ENCODE data around the gene OR5H2.

OR5H2 gene

DNA sequence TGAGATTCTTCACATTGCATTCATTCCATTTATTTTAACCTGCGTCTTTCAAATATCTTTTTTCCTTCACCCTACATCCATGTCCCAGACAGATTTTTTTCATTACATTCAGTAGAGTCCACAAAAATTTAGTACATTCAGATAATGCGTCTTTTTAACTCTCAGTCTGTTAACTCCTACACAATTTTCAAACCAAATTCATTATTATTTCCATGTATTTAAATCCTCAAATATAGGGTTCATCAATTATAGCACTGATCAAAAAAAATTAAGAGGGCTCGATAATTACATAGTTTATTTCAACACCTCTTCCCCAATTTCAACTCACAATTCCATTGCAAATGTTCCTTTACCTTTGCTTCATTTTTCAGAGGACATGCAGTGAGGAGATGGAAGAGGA is 18.4 kb upstream of the OR5H2 start, which contains the start of gene OR5H6:
Gene OR5H6, plus strand, starts transcription at position 301 of the 400 bp plus-strand sequence. Its CDS starts 89 bp downstream, at position 390.
- TF ChIP-seq, protein P1, sequence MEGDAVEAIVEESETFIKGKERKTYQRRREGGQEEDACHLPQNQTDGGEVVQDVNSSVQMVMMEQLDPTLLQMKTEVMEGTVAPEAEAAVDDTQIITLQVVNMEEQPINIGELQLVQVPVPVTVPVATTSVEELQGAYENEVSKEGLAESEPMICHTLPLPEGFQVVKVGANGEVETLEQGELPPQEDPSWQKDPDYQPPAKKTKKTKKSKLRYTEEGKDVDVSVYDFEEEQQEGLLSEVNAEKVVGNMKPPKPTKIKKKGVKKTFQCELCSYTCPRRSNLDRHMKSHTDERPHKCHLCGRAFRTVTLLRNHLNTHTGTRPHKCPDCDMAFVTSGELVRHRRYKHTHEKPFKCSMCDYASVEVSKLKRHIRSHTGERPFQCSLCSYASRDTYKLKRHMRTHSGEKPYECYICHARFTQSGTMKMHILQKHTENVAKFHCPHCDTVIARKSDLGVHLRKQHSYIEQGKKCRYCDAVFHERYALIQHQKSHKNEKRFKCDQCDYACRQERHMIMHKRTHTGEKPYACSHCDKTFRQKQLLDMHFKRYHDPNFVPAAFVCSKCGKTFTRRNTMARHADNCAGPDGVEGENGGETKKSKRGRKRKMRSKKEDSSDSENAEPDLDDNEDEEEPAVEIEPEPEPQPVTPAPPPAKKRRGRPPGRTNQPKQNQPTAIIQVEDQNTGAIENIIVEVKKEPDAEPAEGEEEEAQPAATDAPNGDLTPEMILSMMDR (IDR thresholded peaks at IDR 0.05), result no peak

DNA sequence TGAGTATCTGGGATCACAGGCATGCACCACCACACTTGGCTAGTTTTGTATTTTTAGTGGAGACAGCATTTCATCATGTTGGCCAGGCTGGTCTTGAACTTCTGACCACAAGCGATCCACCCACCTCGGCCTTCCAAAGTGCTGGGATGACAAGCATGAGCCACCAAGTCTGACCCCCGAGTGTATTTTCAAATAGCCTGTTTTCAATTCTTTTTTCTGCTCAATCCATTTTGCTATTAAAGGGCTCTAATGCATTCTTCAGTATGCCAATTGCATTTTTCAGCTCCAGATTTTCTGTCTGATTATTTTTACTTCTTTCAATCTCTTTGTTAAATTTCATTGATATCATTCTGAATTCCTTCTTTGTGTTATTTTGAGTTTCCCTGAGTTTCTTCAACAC is 12.5 kb upstream of the OR5H2 start:
- TF ChIP-seq, protein P1 (IDR thresholded peaks at IDR 0.05), result no peak

DNA sequence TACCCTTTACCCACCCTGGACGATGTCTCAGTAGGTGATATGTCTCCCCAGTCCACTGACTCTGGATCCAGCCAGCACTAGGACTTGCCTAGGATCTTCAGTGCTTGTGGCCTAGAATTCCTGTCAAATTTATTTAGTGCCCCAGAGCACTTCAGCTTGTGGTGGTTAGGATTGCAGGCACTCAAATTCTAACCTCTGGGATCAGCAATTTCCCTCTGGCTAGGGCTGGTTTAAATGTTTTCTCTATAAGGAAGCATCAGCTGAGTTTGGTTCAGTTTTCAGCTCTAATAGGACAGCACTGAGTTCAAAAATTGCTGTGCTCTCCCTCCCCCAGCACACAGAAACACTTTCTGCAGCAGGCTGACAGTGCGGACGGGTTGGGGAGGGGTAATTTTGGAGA is 10.2 kb upstream of the OR5H2 start:
- TF ChIP-seq, protein P1 (IDR thresholded peaks at IDR 0.05), result no peak

DNA sequence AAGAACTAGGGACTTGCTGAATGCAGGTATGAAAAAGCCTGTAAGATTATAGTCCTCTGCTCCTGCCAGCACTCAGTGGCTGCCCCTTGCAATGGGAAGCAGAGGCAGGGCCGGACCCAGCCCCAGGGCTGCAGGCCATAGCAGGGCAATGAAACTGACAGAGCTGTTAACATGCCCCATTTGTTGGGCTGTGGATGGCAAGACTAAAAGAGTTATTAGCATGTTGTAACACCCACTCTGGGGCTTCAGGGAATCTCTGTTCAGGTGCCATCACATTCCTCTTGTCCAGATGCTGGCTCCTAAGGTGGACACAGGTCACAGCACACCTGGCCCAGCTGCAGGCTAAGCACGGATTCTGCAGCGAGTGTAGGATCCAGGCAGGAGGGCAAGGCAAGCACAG is 7.4 kb upstream of the OR5H2 start:
- TF ChIP-seq, protein P1 (IDR thresholded peaks at IDR 0.05), result no peak

DNA sequence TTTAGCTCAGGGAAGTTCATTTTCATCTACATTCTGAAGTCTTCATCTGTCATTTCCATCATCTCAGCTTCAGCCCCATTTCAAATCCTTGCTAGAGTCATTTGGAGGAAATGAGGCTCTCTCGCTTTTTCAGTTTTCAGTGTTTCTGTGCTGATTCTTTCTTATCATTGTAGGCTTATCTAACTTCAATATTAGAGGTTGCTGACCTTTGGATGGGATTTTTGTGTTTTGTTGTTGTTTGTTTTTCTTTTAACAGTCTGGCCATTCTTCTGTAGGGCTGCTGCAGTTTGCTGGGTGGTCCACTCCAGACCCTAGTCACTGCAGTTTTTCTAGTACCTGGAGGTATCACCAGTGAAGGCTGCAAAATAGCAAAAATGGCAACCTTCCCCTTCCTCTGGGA is 8.6 kb downstream of the OR5H2 start:
- TF ChIP-seq, protein P1 (IDR thresholded peaks at IDR 0.05), result no peak

DNA sequence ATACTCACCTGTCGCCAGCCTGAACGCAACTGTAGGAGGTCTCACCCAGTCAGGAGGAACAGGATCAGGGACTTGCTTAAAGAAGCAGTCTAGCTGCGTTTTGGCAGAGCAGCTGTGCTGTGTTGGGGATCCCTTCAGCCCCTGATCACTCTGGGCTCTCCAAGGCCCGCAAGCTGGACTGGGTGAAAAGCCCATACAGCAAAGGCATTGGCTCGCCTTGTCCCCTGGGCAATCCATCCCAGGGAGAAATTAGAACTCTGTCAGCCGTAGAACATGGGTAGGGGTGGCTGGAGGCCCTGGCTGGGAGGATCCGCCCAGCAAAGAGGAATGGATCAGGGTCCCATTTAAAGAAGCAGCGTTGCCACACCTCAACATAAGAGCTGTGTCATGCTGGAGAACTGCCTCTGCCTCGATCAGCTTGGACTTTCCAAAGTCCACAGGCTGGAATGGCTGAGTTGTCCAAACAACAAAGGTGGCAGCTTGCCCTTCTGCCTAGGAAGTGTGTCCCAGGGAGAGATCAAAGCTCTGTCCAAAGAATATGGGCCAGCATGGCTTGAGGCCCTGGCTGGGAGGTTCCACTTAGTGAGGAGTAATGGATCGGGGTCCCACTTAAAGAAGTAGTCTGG is 9.1 kb downstream of the OR5H2 start:
- TF ChIP-seq, protein P1 (IDR thresholded peaks at IDR 0.05), result no peak

DNA sequence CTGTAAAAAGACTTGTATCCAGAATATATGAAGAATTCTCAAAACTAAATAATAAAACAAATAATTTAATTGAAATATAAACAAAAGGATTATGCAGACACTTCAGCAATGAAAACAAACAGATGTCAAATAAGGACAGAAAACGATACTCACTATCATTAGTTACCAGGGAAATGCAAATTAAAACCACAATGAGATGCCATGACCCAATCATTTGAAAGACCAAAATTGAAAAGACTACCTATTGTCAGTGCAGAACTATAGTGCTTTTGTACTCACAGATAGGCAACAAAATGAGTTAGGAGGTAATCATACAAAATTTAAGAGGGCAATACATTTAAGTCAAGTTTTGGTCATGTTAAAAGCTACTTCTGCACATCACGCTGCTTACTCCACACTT is 39.8 kb downstream of the OR5H2 start:
- TF ChIP-seq, protein P1 (IDR thresholded peaks at IDR 0.05), result no peak

DNA sequence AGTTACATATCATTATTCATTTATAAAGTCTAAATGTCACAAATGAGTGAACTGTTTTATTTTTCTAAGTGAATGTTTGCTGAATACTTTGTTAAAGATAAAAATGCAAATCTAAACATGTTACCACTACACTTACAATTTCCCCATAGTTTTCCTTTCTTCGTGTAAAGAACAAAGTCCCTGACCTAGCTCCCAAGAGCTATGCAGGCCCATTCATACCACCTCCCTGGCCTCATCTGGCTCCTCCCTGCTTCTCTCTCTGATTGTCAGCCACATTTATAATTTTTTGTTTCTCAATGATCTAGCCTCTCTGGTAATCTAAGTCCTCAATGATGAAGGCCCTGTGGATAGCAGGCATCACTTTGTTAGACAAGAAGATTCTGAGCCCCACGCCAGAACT is 40.4 kb downstream of the OR5H2 start:
- TF ChIP-seq, protein P1 (IDR thresholded peaks at IDR 0.05), result no peak

Data from LNCAP (cell line).